ENCODE results near the gene RAD23A. TPM values are rescaled to one million over a fixed set of nuclear protein-coding genes. Genes with fewer than 3 reads are reported as not detected.

RAD23A gene
- polyA plus RNA-seq, 5 donors, result 55.7 to 105 (median 76.3) TPM

GRCh38 chr19:13001166-13001501 is 55.5 kb downstream of the RAD23A start:
- DNase-seq, result no peak

- DNase-seq, result no peak
Measured at GRCh38 chr19:13001502-13002165, 56.0 kb downstream of the RAD23A start.

GRCh38 chr19:13002166-13002898 is 56.7 kb downstream of the RAD23A start:
- DNase-seq, result peak; percentile 88 to 92

GRCh38 chr19:13003081-13003480 is 57.4 kb downstream of the RAD23A start:
- no peak for DNase-seq

Other genes starting within 250 kb of the RAD23A start
- gene FBXW9, start 249.2 kb upstream of the RAD23A start, polyA plus RNA-seq (ENCODE audit: insufficient read depth in 1 of 5, insufficient read length in 5 of 5, low replicate concordance in 1 of 5), result 10 to 100 TPM in 3 of 5 donors, 1 to 10 TPM in 2; 7.9 to 14.1 (median 10.1) TPM
- gene TNPO2, start 221.9 kb upstream of the RAD23A start, polyA plus RNA-seq (ENCODE audit: insufficient read depth in 1 of 5, insufficient read length in 5 of 5, low replicate concordance in 1 of 5), result 10 to 100 TPM; 69.3 to 85.1 (median 75.9) TPM
- gene TRIR, start 211.2 kb upstream of the RAD23A start, polyA plus RNA-seq (ENCODE audit: insufficient read depth in 1 of 5, insufficient read length in 5 of 5, low replicate concordance in 1 of 5), result 100 to 1,000 TPM; 139 to 222 (median 153) TPM
- 10 to 100 TPM; 52.8 to 70.1 (median 53.8) TPM for gene GET3, start 208.4 kb upstream of the RAD23A start, polyA plus RNA-seq (ENCODE audit: insufficient read depth in 1 of 5, insufficient read length in 5 of 5, low replicate concordance in 1 of 5)
- gene BEST2, start 194.1 kb upstream of the RAD23A start, polyA plus RNA-seq (ENCODE audit: insufficient read depth in 1 of 5, insufficient read length in 5 of 5, low replicate concordance in 1 of 5), result under 1 TPM in 4 of 5 donors, not detected in 1; 0.09 to 0.19 (median 0.15) TPM
- 10 to 100 TPM; 59.2 to 79.9 (median 74.2) TPM for gene HOOK2, start 170.3 kb upstream of the RAD23A start, polyA plus RNA-seq (ENCODE audit: insufficient read depth in 1 of 5, insufficient read length in 5 of 5, low replicate concordance in 1 of 5)
- 100 to 1,000 TPM in 1 of 5 donors, 10 to 100 TPM in 4; 14.8 to 132 (median 48.0) TPM for gene JUNB, start 154.4 kb upstream of the RAD23A start, polyA plus RNA-seq (ENCODE audit: insufficient read depth in 1 of 5, insufficient read length in 5 of 5, low replicate concordance in 1 of 5)
- gene PRDX2, start 144.1 kb upstream of the RAD23A start, polyA plus RNA-seq (ENCODE audit: insufficient read depth in 1 of 5, insufficient read length in 5 of 5, low replicate concordance in 1 of 5), result 100 to 1,000 TPM; 197 to 304 (median 214) TPM
- gene THSD8, start 143.8 kb upstream of the RAD23A start, polyA plus RNA-seq (ENCODE audit: insufficient read depth in 1 of 5, insufficient read length in 5 of 5, low replicate concordance in 1 of 5), result 10 to 100 TPM in 1 of 5 donors, 1 to 10 TPM in 4; 4.2 to 10.2 (median 7.2) TPM
- 10 to 100 TPM; 29.8 to 42.9 (median 32.9) TPM for gene RNASEH2A, start 139.3 kb upstream of the RAD23A start, polyA plus RNA-seq (ENCODE audit: insufficient read depth in 1 of 5, insufficient read length in 5 of 5, low replicate concordance in 1 of 5)
- under 1 TPM in 4 of 5 donors, not detected in 1; 0.08 to 0.19 (median 0.13) TPM for gene RTBDN, start 111.3 kb upstream of the RAD23A start, polyA plus RNA-seq (ENCODE audit: insufficient read depth in 1 of 5, insufficient read length in 5 of 5, low replicate concordance in 1 of 5)
- gene MAST1, start 107.3 kb upstream of the RAD23A start, polyA plus RNA-seq (ENCODE audit: insufficient read depth in 1 of 5, insufficient read length in 5 of 5, low replicate concordance in 1 of 5), result 1 to 10 TPM; 1.6 to 2.1 (median 2.0) TPM
- 10 to 100 TPM; 19.8 to 25.3 (median 20.7) TPM for gene DNASE2, start 64.4 kb upstream of the RAD23A start, polyA plus RNA-seq (ENCODE audit: insufficient read depth in 1 of 5, insufficient read length in 5 of 5, low replicate concordance in 1 of 5)
- gene KLF1, start 58.7 kb upstream of the RAD23A start, polyA plus RNA-seq (ENCODE audit: insufficient read depth in 1 of 5, insufficient read length in 5 of 5, low replicate concordance in 1 of 5), result 1 to 10 TPM in 2 of 5 donors, under 1 TPM in 3; 0.30 to 2.3 (median 0.67) TPM
- gene GCDH, start 54.7 kb upstream of the RAD23A start, polyA plus RNA-seq (ENCODE audit: insufficient read depth in 1 of 5, insufficient read length in 5 of 5, low replicate concordance in 1 of 5), result 10 to 100 TPM; 19.5 to 31.5 (median 24.8) TPM
- gene SYCE2, start 26.6 kb upstream of the RAD23A start, polyA plus RNA-seq (ENCODE audit: insufficient read depth in 1 of 5, insufficient read length in 5 of 5, low replicate concordance in 1 of 5), result 1 to 10 TPM; 2.6 to 4.2 (median 3.1) TPM
- gene FARSA, start 12.2 kb upstream of the RAD23A start, polyA plus RNA-seq (ENCODE audit: insufficient read depth in 1 of 5, insufficient read length in 5 of 5, low replicate concordance in 1 of 5), result 10 to 100 TPM; 32.1 to 54.4 (median 44.3) TPM
- gene CALR, start 7.3 kb upstream of the RAD23A start, polyA plus RNA-seq (ENCODE audit: insufficient read depth in 1 of 5, insufficient read length in 5 of 5, low replicate concordance in 1 of 5), result 100 to 1,000 TPM; 632 to 884 (median 841) TPM
- 10 to 100 TPM; 22.7 to 51.6 (median 25.6) TPM for gene GADD45GIP1, start 11.4 kb downstream of the RAD23A start, polyA plus RNA-seq (ENCODE audit: insufficient read depth in 1 of 5, insufficient read length in 5 of 5, low replicate concordance in 1 of 5)
- gene DAND5, start 23.7 kb downstream of the RAD23A start, polyA plus RNA-seq (ENCODE audit: insufficient read depth in 1 of 5, insufficient read length in 5 of 5, low replicate concordance in 1 of 5), result under 1 TPM; 0.21 to 0.57 (median 0.26) TPM
- 100 to 1,000 TPM in 3 of 5 donors, 10 to 100 TPM in 2; 83.6 to 141 (median 101) TPM for gene NFIX, start 49.6 kb downstream of the RAD23A start, polyA plus RNA-seq (ENCODE audit: insufficient read depth in 1 of 5, insufficient read length in 5 of 5, low replicate concordance in 1 of 5)
- gene LYL1, start 157.0 kb downstream of the RAD23A start, polyA plus RNA-seq (ENCODE audit: insufficient read depth in 1 of 5, insufficient read length in 5 of 5, low replicate concordance in 1 of 5), result 10 to 100 TPM in 1 of 5 donors, 1 to 10 TPM in 4; 6.2 to 13.5 (median 6.8) TPM
- 10 to 100 TPM; 25.1 to 36.1 (median 33.5) TPM for gene TRMT1, start 170.9 kb downstream of the RAD23A start, polyA plus RNA-seq (ENCODE audit: insufficient read depth in 1 of 5, insufficient read length in 5 of 5, low replicate concordance in 1 of 5)
- gene NACC1, start 172.4 kb downstream of the RAD23A start, polyA plus RNA-seq (ENCODE audit: insufficient read depth in 1 of 5, insufficient read length in 5 of 5, low replicate concordance in 1 of 5), result 10 to 100 TPM; 14.0 to 32.4 (median 19.7) TPM
- 10 to 100 TPM; 59.0 to 93.4 (median 65.1) TPM for gene STX10, start 204.5 kb downstream of the RAD23A start, polyA plus RNA-seq (ENCODE audit: insufficient read depth in 1 of 5, insufficient read length in 5 of 5, low replicate concordance in 1 of 5)
- gene IER2, start 204.5 kb downstream of the RAD23A start, polyA plus RNA-seq (ENCODE audit: insufficient read depth in 1 of 5, insufficient read length in 5 of 5, low replicate concordance in 1 of 5), result 100 to 1,000 TPM in 3 of 5 donors, 10 to 100 TPM in 2; 48.2 to 178 (median 131) TPM